Epithelial cell of prostate (primary cell): ENCODE measurements around the gene LIMCH1.
"Not testable (repeated sequence)": the region's sequence is repeated elsewhere in the genome, so short reads cannot be mapped to it uniquely, and the experiment has no call there.

Source experiments
- DNase-seq: peaks from one replicate; pipeline ENCODE4 v3.0.0-alpha.2; 2011; ENCODE audit warnings: low read depth, low spot score
- H3K27ac ChIP-seq: fragments of 450-650 bp; 2 replicates; pipeline ENCODE4 v1.5.1; 2017; ENCODE audit warnings: mild to moderate bottlenecking

Gene LIMCH1

GRCh38 chr4:41711654-41712053 lies 173.7 kb downstream of the LIMCH1 start:
- DNase-seq, H3K27ac ChIP-seq: not testable (repeated sequence)

DNA sequence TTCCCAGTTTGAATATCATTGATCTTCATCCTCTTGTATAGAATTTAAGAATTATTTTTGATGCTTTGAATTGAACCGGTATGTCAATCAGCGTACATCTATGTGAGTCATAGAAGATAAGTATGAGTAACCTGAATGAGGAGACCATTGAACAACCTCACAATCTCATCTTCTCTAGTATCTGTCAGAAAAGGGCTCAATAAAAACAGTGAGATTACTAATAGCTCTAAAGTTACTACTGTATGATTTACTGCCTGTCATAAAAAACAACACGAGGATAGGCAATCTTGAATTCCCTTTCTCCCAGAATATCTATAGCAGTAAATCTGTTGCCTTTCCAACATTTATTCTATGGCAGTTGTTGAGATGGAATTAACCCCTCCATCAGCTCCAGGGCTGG lies 174.5 kb downstream of the LIMCH1 start:
- no peak overlapping the region for H3K27ac ChIP-seq
- no peak for DNase-seq

- no peak for DNase-seq
- H3K27ac ChIP-seq = no peak overlapping the region
These were observed 175.8 kb downstream of the LIMCH1 start for GRCh38 chr4:41713768-41714167.

- no peak overlapping the region for H3K27ac ChIP-seq
- DNase-seq = no peak
These were observed 176.5 kb downstream of the LIMCH1 start for GRCh38 chr4:41714364-41715000.

GRCh38 chr4:41715155-41715554 lies 177.2 kb downstream of the LIMCH1 start:
- no peak overlapping the region for H3K27ac ChIP-seq
- DNase-seq = no peak

DNA sequence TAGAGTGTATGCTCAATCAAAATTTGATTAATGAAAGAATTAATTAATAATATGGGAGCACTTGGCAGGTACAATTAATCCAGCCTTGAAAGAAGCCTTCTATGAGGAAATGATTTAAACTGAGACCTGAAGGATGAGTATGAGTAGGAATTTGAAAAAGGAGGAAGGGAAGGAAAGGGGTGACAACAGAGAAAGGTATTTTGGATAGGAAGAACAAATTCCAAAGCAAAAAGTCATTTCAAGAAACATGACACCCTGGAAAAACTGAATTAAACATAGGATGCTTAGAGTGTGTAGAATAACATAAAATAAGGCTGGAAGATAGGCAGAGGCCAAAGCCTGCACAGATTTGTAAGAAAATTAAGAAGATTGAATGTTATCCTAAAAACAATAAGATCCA lies 180.9 kb downstream of the LIMCH1 start:
- DNase-seq = no peak
- H3K27ac ChIP-seq = peak overlapping the region; percentile 32

DNA sequence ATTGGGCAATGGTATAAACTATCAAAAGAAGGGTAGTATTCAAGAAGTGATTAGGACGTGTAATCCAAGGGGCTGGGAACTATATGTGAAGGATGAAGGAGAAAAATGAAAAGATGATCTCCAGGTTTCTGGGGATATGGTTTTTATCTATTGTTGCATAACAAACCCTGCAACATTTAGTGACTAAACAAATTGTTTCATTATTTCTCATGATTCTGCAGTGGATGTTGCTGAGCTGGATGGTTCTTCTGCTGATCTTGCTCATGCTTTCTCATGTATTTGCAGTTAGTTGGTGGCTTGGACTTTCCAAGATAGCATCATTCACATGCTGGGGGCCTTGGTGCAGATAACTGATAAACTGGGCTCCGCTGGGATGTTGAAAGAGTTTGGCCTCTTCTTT lies 181.5 kb downstream of the LIMCH1 start:
- no peak for DNase-seq
- peak overlapping the region; percentile 32 for H3K27ac ChIP-seq

GRCh38 chr4:41722181-41722580 lies 184.2 kb downstream of the LIMCH1 start:
- DNase-seq = no peak
- H3K27ac ChIP-seq = no peak overlapping the region

DNA sequence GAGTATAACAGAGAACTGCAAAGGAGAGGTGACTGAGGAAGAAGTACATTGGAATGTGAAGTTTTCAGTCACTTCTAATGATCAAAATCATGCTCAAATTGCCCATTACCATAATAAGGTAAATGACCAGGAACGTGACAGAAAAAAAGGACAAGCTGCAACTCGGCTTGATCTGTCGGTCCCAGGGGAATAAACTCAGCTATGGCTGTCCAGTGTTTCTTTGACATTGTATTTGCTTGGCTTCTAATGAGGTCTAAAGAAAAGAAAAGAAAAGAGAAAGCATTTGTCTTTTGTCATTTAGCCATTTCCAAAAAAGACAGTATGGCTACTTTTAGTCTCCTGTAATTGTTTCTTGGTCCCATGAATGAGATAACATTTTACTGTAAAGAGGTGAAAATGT lies 185.3 kb downstream of the LIMCH1 start:
- no peak for DNase-seq
- no peak overlapping the region for H3K27ac ChIP-seq

DNA sequence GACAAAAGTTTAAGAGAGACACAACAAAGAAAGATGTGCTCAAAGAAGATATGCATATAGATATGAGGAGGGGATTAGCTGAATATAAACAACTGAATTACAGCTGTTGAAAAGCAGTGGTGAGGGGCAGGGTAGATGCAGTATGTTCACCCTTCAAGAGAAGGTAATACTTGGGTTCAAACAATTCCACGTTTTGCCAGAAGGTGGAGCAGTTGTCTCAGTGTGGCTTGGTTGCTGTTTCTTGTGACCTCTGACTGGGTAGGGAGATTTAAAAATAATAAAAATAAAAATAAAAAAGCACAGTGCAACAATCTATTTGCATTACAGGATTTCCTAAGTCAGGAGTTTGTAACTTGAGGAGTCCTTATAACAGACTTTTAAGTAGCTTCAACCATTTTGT lies 187.3 kb downstream of the LIMCH1 start:
- no peak for DNase-seq
- H3K27ac ChIP-seq = no peak overlapping the region

GRCh38 chr4:41727861-41728572 lies 190.1 kb downstream of the LIMCH1 start:
- no peak for DNase-seq
- no peak overlapping the region for H3K27ac ChIP-seq

DNA sequence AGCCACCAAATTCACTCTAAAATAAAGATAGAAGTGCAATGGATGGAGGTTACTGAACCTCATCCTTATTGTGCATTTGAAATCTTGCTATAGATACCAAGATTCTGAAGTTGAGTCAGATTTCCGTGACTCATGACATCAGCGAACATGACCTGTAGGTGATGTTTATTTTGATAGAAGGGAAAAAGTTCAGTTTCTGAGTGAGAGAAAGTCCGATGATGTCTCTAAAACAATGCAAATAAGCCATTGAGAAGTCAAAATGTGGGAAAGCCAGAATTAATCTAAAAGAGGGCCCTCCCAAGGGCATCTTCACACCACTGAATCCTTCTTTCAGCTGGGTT lies 190.6 kb downstream of the LIMCH1 start:
- DNase-seq = no peak

DNA sequence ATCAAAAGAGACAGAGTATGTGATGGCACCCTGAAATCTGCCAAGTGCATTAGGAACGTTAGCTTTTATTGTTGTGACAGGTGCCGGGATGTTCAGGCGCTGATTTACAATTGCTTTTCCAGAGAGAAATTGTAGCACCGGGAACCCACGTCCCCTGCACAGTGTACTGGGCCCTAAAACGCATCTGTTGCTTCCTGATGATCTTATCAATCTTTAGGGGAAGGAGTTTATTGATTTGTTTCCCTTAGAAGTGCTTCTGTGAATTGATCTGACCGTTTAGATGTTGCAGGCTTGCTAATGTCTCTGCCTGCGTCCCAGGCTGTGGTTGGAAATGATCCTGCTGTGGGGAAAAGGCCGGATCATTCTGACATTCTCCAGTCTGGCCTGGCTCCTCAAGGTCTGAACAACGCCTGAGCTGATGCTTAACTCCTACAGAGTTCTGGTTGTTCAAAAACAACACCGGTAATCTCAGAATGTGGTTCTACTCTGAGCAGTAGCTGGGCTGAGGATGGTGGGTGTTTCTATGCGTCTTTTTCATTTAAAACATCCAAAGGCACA lies 193.7 kb downstream of the LIMCH1 start:
- H3K27ac ChIP-seq = no peak overlapping the region
- no peak for DNase-seq

More for the DNA sequence above, 190.6 kb downstream of the LIMCH1 start:
- no peak overlapping the region for H3K27ac ChIP-seq

DNA sequence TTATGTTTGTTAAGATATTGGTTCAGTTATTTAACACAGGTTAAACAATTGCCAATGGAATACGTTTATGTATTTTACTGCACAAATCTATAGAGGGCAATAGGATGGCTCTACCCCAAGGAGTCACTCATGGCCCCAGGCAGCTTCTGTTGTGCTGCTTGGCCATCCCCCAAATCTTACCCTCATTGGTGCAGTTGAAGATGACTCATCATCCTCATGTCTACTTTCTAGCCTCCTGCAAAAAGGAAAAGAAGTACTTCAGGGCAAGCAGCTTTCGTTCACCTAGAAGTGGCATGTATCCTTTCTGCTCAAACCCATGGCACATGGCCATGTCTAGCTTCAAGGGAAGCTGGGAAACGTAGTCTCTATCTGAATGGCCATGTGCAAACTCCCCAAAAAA lies 196.4 kb downstream of the LIMCH1 start:
- no peak overlapping the region for H3K27ac ChIP-seq
- no peak for DNase-seq

DNA sequence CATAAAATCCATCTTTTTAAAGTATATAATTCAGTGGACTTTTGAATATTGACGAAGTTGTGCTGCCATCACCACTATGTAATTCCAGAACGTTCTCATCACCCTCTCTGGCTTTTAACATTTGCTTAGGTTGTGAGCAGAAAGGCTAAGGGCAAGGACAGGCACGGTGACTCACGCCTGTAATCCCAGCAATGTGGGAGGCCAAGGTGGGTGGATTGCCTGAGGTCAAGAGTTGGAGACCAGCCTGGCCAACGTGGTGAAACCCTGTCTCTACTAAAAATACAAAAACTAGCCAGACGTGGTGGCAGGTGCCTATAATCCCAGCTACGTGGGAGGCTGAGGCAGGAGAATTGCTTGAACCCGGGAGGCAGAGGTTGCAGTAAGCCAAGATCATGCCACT lies 199.5 kb downstream of the LIMCH1 start:
- H3K27ac ChIP-seq, DNase-seq: not testable (repeated sequence)

DNA sequence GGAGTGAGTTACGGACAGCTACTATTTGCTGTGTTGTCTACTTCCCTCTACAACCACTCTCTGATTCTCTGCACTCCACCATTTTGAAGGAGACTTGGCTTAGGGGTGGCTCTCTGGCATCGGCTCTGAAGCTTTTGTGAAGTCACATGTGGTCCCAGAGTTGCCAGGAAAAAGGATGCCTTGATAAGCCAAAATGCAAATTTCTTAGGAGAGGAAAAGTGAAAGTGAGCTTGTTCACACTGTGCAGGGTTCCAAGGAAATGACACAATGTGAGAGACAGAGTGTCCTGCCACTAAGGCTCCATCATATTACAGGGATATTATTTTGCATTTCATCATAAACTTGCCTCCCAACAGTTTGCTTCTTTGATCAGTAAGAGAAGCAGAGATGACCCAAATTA lies 203.4 kb downstream of the LIMCH1 start:
- DNase-seq = no peak

DNA sequence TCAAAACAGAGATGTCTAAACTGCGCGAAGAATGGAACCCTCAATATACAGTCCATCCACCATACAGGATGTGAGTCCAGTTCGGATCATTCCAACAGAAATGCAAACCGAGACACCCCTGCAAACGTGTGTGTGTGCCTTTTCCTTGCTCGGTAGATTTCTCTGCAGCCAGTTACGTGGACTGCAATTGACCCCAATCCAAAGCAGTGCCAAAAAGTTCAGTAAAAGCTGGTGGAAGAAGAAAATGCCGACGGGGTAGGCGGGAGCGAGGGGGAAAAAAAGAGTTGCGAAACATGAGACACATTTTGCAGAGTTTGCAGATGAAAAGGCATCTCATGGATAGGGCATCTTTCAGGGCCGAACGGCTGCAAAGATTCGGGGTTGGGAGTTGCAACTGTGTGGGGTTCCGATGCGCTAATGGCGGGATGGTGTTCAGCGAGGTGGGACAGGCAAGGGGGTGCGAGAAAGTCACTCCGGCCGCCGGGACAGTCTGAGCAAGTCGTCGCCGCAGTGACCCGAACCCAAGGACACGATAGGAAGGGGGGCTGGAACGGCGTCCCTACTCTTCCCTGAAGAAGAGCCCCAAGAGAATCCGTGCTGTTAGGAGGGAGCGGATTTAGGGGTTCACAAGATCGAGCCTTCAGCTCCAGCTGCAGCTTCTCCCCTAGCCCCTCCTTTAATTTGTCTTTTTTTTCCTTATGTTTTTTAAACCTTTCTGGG lies 206.8 kb downstream of the LIMCH1 start:
- no peak overlapping the region for H3K27ac ChIP-seq
- no peak for DNase-seq

More for the DNA sequence above, 203.4 kb downstream of the LIMCH1 start:
- H3K27ac ChIP-seq = no peak overlapping the region

- DNase-seq = no peak
- H3K27ac ChIP-seq = no peak overlapping the region
These were observed 207.5 kb downstream of the LIMCH1 start for GRCh38 chr4:41745292-41746024.

DNA sequence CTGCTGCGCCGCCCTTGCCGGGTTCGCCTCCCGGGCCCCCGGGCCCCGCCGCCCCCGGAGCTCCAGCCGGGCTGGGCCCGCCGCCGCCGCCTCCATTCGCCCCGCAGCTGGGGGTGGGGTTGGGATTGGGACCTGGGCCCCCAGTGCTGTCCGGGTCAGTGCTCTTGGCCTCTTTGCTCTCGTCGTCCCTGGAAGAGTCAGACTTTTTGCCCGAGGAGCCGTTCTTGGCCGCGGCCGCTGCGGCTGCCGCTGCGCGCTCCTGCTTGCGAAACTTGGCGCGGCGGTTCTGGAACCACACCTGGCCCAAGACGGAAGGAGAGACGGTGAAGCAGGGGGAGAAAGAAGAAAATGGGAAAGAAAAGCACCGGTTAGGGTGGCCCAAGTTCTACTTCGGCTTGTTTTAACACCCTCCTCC lies 208.1 kb downstream of the LIMCH1 start:
- no peak overlapping the region for H3K27ac ChIP-seq
- no peak for DNase-seq

- no peak overlapping the region for H3K27ac ChIP-seq
- no peak for DNase-seq
These were observed 208.7 kb downstream of the LIMCH1 start for GRCh38 chr4:41746440-41747229.
